Gastrocnemius medialis (tissue), 4 donors: ENCODE results near the gene RSPH9. TPM values are rescaled to one million over a fixed set of nuclear protein-coding genes. Genes with fewer than 3 reads are reported as not detected.

Source experiments
- ATAC-seq, 2 donors: fragments of 150-250 bp; one replicate each; pipeline ENCODE4 v1.9.1; 2016
- DNase-seq, 2 donors: peaks; one replicate each; pipeline ENCODE4 v3.0.0-alpha.2; 2019
- H3K27ac ChIP-seq, 4 donors: fragments of 200-600 bp; sonication (generic); 1 replicate in 1 of 4; 2 replicates in 3 of 4; pipeline ENCODE4 v1.5.1; 2016 to 2018; ENCODE audit warnings: mild to moderate bottlenecking in 2 of 4, moderate library complexity in 1 of 4
- H3K27me3 ChIP-seq, 3 donors: fragments of 200-600 bp; sonication (generic) in 2 of 3; 1 replicate in 1 of 3; 2 replicates in 2 of 3; pipeline versions ENCODE4 v1.5.1 to v1.6.0; 2016 to 2019; ENCODE audit warnings: mild to moderate bottlenecking in 1 of 3, moderate library complexity in 1 of 3
- H3K36me3 ChIP-seq, 2 donors: fragments of 200-600 bp; sonication (generic) in 1 of 2; one replicate each; pipeline ENCODE4 v1.5.1; 2017 to 2018
- H3K4me1 ChIP-seq, 2 donors: fragments of 200-600 bp; sonication (generic) in 1 of 2; one replicate each; pipeline ENCODE4 v1.5.1; 2016 to 2017; ENCODE audit warnings: mild to moderate bottlenecking in 2 of 2
- H3K4me3 ChIP-seq, 4 donors: fragments of 200-600 bp; sonication (generic) in 3 of 4; 1 replicate in 1 of 4; 2 replicates in 3 of 4; pipeline ENCODE4 v1.5.1; 2016 to 2019; ENCODE audit warnings: mild to moderate bottlenecking in 2 of 4
- H3K9me3 ChIP-seq, 3 donors: fragments of 200-600 bp; sonication (generic) in 2 of 3; 1 replicate in 1 of 3; 2 replicates in 2 of 3; pipeline ENCODE4 v1.5.1; 2016 to 2019
- CTCF ChIP-seq, 5 experiments: fragments of 450-650 bp in 3 of 5; fragments of 200-600 bp in 2 of 5; sonication (generic) in 2 of 5; IDR thresholded peaks in 4 of 5; conservative IDR thresholded peaks in 1 of 5; 1 replicate in 4 of 5; 2 replicates in 1 of 5; pipeline ENCODE4 v1.5.1; 2016 to 2019; ENCODE audit warnings: antibody characterized with exemption in 5 of 5, mild to moderate bottlenecking in 3 of 5, moderate library complexity in 3 of 5
- POLR2A ChIP-seq, 2 donors: fragments of 450-650 bp; IDR thresholded peaks; one replicate each; pipeline ENCODE4 v1.6.1; 2017; ENCODE audit warnings: antibody characterized with exemption in 2 of 2, mild to moderate bottlenecking in 2 of 2, moderate library complexity in 2 of 2
- in situ Hi-C, 4 donors: fragments of 200-750 bp; cut with MboI; loops; one replicate each; pipeline versions ENCODE4 v1.15.0 to v1.8.0; 2017; ENCODE audit warnings: low sequenced_read_pairs in 4 of 4
- intact Hi-C: fragments of 100-400 bp; cut with DNase I; formaldehyde crosslinking; loops from one replicate; pipeline ENCODE4 v1.15.1; 2023; ENCODE audit warnings: low total_unique reads
- total RNA-seq, 4 donors: library from RNA; depleted of rRNA; stranded (reverse); fragments of >200 nt; gene quantifications; one replicate each; pipeline versions ENCODE4 v1.1.0 to v1.2.3, GENCODE V29; 2016

The RSPH9 gene
- total RNA-seq, 4 donors from 2014 or later: 0.09 TPM; not detected in 3

GRCh38 chr6:43671011-43671800 is 26.4 kb downstream of the RSPH9 start:
- Histone ChIP-seq H3K4me3 (no peak overlapping the region), H3K4me1 (peaks cover 88 to 92% of the 10 kb centered on the region in 2 donors), H3K36me3 (peaks cover 0 to 41% of the 10 kb centered on the region in 2 donors), H3K27ac (peak overlapping the region; percentile 95 to 97 (median 96)), H3K9me3 (no peaks in the 10 kb centered on the region), H3K27me3 (no peaks in the 10 kb centered on the region)
- DNase-seq (no peak), ATAC-seq (no peak)
- in situ Hi-C loops: loop anchor here (25.0 kb wide), 1 partner anchor 416 kb away; no protein-coding TSS in a partner anchor
- TF ChIP-seq POLR2A (IDR thresholded peaks at IDR 0.05) (no peak), CTCF (IDR thresholded peaks at IDR 0.05 in 4 of 5, conservative IDR thresholded peaks at IDR 0.05 in 1 of 5) (no peak)
- intact Hi-C loops: loop anchor here (5.0 kb wide), 1 partner anchor 331 kb away; no protein-coding TSS in a partner anchor

GRCh38 chr6:43671801-43672690 is 27.2 kb downstream of the RSPH9 start:
- in situ Hi-C loops: loop anchor here (25.0 kb wide), 1 partner anchor 415 kb away; no protein-coding TSS in a partner anchor
- no peak for ATAC-seq
- peak overlapping the region; percentile 95 to 97 (median 96) for H3K27ac ChIP-seq

GRCh38 chr6:43673444-43674084 is 28.7 kb downstream of the RSPH9 start:
- H3K9me3 ChIP-seq: no peaks in the 10 kb centered on the region
- ATAC-seq: no peak
- peaks cover 0 to 41% of the 10 kb centered on the region in 2 donors for H3K36me3 ChIP-seq
- peak in 1 of 2 donors; percentile 79 for DNase-seq
- in situ Hi-C loops (loop anchor here (25.0 kb wide), 1 partner anchor 414 kb away; no protein-coding TSS in a partner anchor), intact Hi-C loops (loop anchor here (1.0 to 5.0 kb wide), 2 partner anchors 104 to 329 kb away; no protein-coding TSS in a partner anchor)
- H3K4me3 ChIP-seq: no peak overlapping the region
- no peak for TF ChIP-seq POLR2A (IDR thresholded peaks at IDR 0.05)
- no peak for TF ChIP-seq CTCF (IDR thresholded peaks at IDR 0.05 in 4 of 5, conservative IDR thresholded peaks at IDR 0.05 in 1 of 5)
- H3K27ac ChIP-seq: peak overlapping the region; percentile 95 to 97 (median 96)
- no peaks in the 10 kb centered on the region for H3K27me3 ChIP-seq
- peaks cover 88 to 96% of the 10 kb centered on the region in 2 donors for H3K4me1 ChIP-seq

More at GRCh38 chr6:43671801-43672690, 27.2 kb downstream of the RSPH9 start:
- Histone ChIP-seq H3K36me3 (peaks cover 0 to 41% of the 10 kb centered on the region in 2 donors), H3K27me3 (no peaks in the 10 kb centered on the region), H3K9me3 (no peaks in the 10 kb centered on the region), H3K4me1 (peaks cover 93 to 95% of the 10 kb centered on the region in 2 donors), H3K4me3 (no peak overlapping the region)
- no peak for DNase-seq
- no peak for TF ChIP-seq POLR2A (IDR thresholded peaks at IDR 0.05)
- no peak for TF ChIP-seq CTCF (IDR thresholded peaks at IDR 0.05 in 4 of 5, conservative IDR thresholded peaks at IDR 0.05 in 1 of 5)
- intact Hi-C loops: loop anchor here (5.0 kb wide), 1 partner anchor 330 kb away; no protein-coding TSS in a partner anchor

GRCh38 chr6:43674291-43674690 is 29.5 kb downstream of the RSPH9 start:
- peak overlapping the region; percentile 95 to 97 (median 96) for H3K27ac ChIP-seq
- ATAC-seq (no peak), DNase-seq (no peak)
- peaks cover 0 to 41% of the 10 kb centered on the region in 2 donors for H3K36me3 ChIP-seq
- no peaks in the 10 kb centered on the region for H3K9me3 ChIP-seq
- H3K27me3 ChIP-seq: no peaks in the 10 kb centered on the region
- intact Hi-C loops: loop anchor here (5.0 kb wide), 1 partner anchor 328 kb away; no protein-coding TSS in a partner anchor
- in situ Hi-C loops: loop anchor here (25.0 kb wide), 1 partner anchor 413 kb away; no protein-coding TSS in a partner anchor
- H3K4me3 ChIP-seq: no peak overlapping the region
- no peak for TF ChIP-seq CTCF (IDR thresholded peaks at IDR 0.05 in 4 of 5, conservative IDR thresholded peaks at IDR 0.05 in 1 of 5)
- TF ChIP-seq POLR2A (IDR thresholded peaks at IDR 0.05): no peak
- H3K4me1 ChIP-seq: peaks cover 88 to 96% of the 10 kb centered on the region in 2 donors
